K562 (cell line): ENCODE results near the gene CLIP1. TPM values are rescaled to one million over a fixed set of nuclear protein-coding genes. Genes with fewer than 3 reads are reported as not detected.

Experiments used
- ATAC-seq: fragments of 200-7000 bp; cut with Tn5 transposase; 3 replicates; pipeline ENCODE4 v1.9.1; 2020; ENCODE audit warnings: moderate library complexity
- BruUV-seq: library from RNA; stranded (reverse); fragments of 400-500 nt; replicated peaks from 2 replicates; lab custom pipeline; 2021; lab: Mats Ljungman, UMichigan
- CTCF ChIA-PET: fragments of 300-600 bp; formaldehyde crosslinking; extraction: SDS; loops from one replicate; lab custom pipeline; 2021; ENCODE audit warnings: low intra/inter-chr PET ratio; lab: Yijun Ruan, JAX
- POLR2A ChIA-PET: fragments of 300-600, 350-650 bp; sonication (Branson Sonifier 250); formaldehyde crosslinking; extraction: SDS; loops from one replicate; lab custom pipeline; 2021; ENCODE audit warnings: antibody characterized with exemption, inconsistent platforms; lab: Yijun Ruan, JAX
- DNase-seq, 4 experiments: peaks; one replicate each; pipeline versions ENCODE4 v3.0.0 to v3.0.0-alpha.2; 2011 to 2018; ENCODE audit warnings: low spot score in 3 of 4, mixed read lengths in 3 of 4; ENCODE audit errors: extremely low read depth in 1 of 4
- FAIRE-seq: peaks from 2 replicates; lab custom pipeline; 2011; peaks lifted over from hg19 to GRCh38; lab: Jason Lieb, UNC
- H2AFZ ChIP-seq: 2 replicates; pipeline ENCODE4 v1.6.0; 2011; ENCODE audit warnings: low read depth, low read length, control low read depth, inconsistent platforms
- H3K27ac ChIP-seq: fragments of 200-600 bp; 3 replicates; pipeline ENCODE4 v1.8.0; 2011; ENCODE audit warnings: low read depth, mild to moderate bottlenecking, control low read depth, inconsistent platforms, low read length, moderate library complexity, mixed read lengths; ENCODE audit errors: extremely low read depth
- H3K27me3 ChIP-seq, 2 experiments: fragments of 300-600 bp in 1 of 2; 2 replicates in 1 of 2; 3 replicates in 1 of 2; pipeline versions ENCODE4 v1.6.0 to v1.8.0; 2011; ENCODE audit warnings: inconsistent platforms in 2 of 2, low read length in 2 of 2, mild to moderate bottlenecking in 1 of 2, mixed read lengths in 1 of 2, moderate library complexity in 1 of 2; ENCODE audit not compliant: control insufficient read depth in 2 of 2, insufficient read depth in 2 of 2
- H3K36me3 ChIP-seq: fragments of 300-600 bp; 3 replicates; pipeline ENCODE4 v1.8.0; 2011; ENCODE audit warnings: mild to moderate bottlenecking, low read length, inconsistent platforms; ENCODE audit not compliant: control insufficient read depth, insufficient read depth
- H3K4me1 ChIP-seq, 2 experiments: fragments of 200-600 bp in 1 of 2; replicated peaks in 1 of 2; 2 replicates in 1 of 2; 3 replicates in 1 of 2; pipeline versions ENCODE4 v1.5.1 to v1.8.0; 2011; ENCODE audit warnings: inconsistent platforms in 2 of 2, low read length in 2 of 2, mild to moderate bottlenecking in 1 of 2, mixed read lengths in 1 of 2, moderate library complexity in 1 of 2; ENCODE audit not compliant: control insufficient read depth in 2 of 2, insufficient read depth in 2 of 2
- H3K4me2 ChIP-seq: 2 replicates; pipeline ENCODE4 v1.6.1; 2011; ENCODE audit warnings: low read length, control low read depth, inconsistent platforms, mixed read lengths; ENCODE audit not compliant: insufficient read depth
- H3K4me3 ChIP-seq: fragments of 200-600 bp; sonication (generic), shearing (Covaris generic); 2 replicates; pipeline ENCODE4 v1.5.1; 2016; ENCODE audit warnings: control low read depth, inconsistent platforms
- H3K79me2 ChIP-seq: fragments of 200-600 bp; 3 replicates; pipeline ENCODE4 v1.8.0; 2011; ENCODE audit warnings: low read length, inconsistent platforms; ENCODE audit not compliant: control insufficient read depth, insufficient read depth
- H3K9ac ChIP-seq, 2 experiments: 2 replicates each; pipeline versions ENCODE4 v1.6.0 to v1.6.1; 2011; ENCODE audit warnings: low read depth in 2 of 2, low read length in 2 of 2, control low read depth in 1 of 2, inconsistent platforms in 1 of 2, mild to moderate bottlenecking in 1 of 2, mixed read lengths in 1 of 2; ENCODE audit not compliant: insufficient read depth in 1 of 2
- H3K9me1 ChIP-seq: one replicate; pipeline ENCODE4 v1.6.0; 2011; ENCODE audit warnings: inconsistent platforms, mild to moderate bottlenecking, low read length, moderate library complexity; ENCODE audit not compliant: control insufficient read depth, insufficient read depth
- H3K9me3 ChIP-seq: replicated peaks from 2 replicates; pipeline ENCODE4 v1.5.1; 2011; ENCODE audit warnings: low read depth, low read length, inconsistent platforms; ENCODE audit not compliant: control insufficient read depth, insufficient read depth
- H4K20me1 ChIP-seq: replicated peaks from 2 replicates; pipeline ENCODE4 v1.6.1; 2011; ENCODE audit warnings: low read length, inconsistent platforms, mixed read lengths; ENCODE audit not compliant: control insufficient read depth, insufficient read depth
- ASH1L ChIP-seq: fragments of 450-650 bp; IDR thresholded peaks from 2 replicates; pipeline ENCODE4 v1.6.1; 2018; ENCODE audit warnings: borderline replicate concordance, mild to moderate bottlenecking, low read depth; ENCODE audit not compliant: partially characterized antibody
- COPS2 ChIP-seq: fragments of 450-650 bp; conservative IDR thresholded peaks from 2 replicates; pipeline ENCODE4 v1.6.1; 2016; ENCODE audit warnings: mild to moderate bottlenecking, moderate library complexity
- EZH2 ChIP-seq: IDR thresholded peaks from 2 replicates; pipeline ENCODE4 v1.6.1; 2012; ENCODE audit warnings: low read depth, mild to moderate bottlenecking, inconsistent platforms, low read length, borderline replicate concordance
- FOXM1 ChIP-seq, 2 experiments: fragments of 450-650 bp in 1 of 2; sonication (generic) in 1 of 2; formaldehyde crosslinking in 1 of 2; IDR thresholded peaks; 2 replicates each; pipeline versions ENCODE4 v1.6.1 to v1.9.0; 2017 to 2022; ENCODE audit warnings: low read depth in 2 of 2, mild to moderate bottlenecking in 2 of 2, missing genetic modification reagents in 1 of 2, moderate library complexity in 1 of 2
- HMG20A ChIP-seq: fragments of 450-650 bp; formaldehyde crosslinking; conservative IDR thresholded peaks from 2 replicates; pipeline ENCODE4 v1.4.0; 2020; ENCODE audit warnings: mild to moderate bottlenecking, mixed read lengths
- HNRNPLL ChIP-seq: fragments of 200-400 bp; formaldehyde crosslinking; IDR thresholded peaks from 2 replicates; pipeline ENCODE4 v1.6.1; 2017; ENCODE audit warnings: low read length, low read depth, mild to moderate bottlenecking; ENCODE audit not compliant: poor library complexity, severe bottlenecking
- KAT7 ChIP-seq: sonication (generic); formaldehyde crosslinking; IDR thresholded peaks from 2 replicates; pipeline ENCODE4 v1.8.0; 2022; ENCODE audit warnings: missing genetic modification reagents, mild to moderate bottlenecking, borderline replicate concordance
- NFATC3 ChIP-seq: fragments of 450-650 bp; IDR thresholded peaks from 2 replicates; pipeline ENCODE4 v1.6.1; 2017; ENCODE audit warnings: mild to moderate bottlenecking
- POLR2B ChIP-seq: fragments of 450-650 bp; IDR thresholded peaks from 2 replicates; pipeline ENCODE4 v1.6.1; 2018; ENCODE audit warnings: low read depth; ENCODE audit not compliant: partially characterized antibody
- PTBP1 ChIP-seq: fragments of 200-400 bp; formaldehyde crosslinking; IDR thresholded peaks from 2 replicates; pipeline ENCODE4 v1.6.1; 2017; ENCODE audit warnings: low read depth, low read length
- PTTG1 ChIP-seq: fragments of 450-650 bp; IDR thresholded peaks from 2 replicates; pipeline ENCODE4 v1.6.1; 2016; ENCODE audit warnings: low read depth, mild to moderate bottlenecking, missing genetic modification characterization, missing compliant biosample characterization
- SMARCA4 ChIP-seq: fragments of 450-650 bp; IDR thresholded peaks from 2 replicates; pipeline ENCODE4 v1.6.1; 2016
- XRCC4 ChIP-seq: IDR thresholded peaks from one replicate; pipeline ENCODE4 v1.6.1; 2011; ENCODE audit not compliant: insufficient read depth, insufficient read length; ENCODE audit errors: extremely low read depth
- ZBED1 ChIP-seq: IDR thresholded peaks from 2 replicates; pipeline ENCODE4 v1.6.1; 2014
- ZKSCAN3 ChIP-seq: fragments of 250-450 bp; sonication (Bioruptor Pico); IDR thresholded peaks from 2 replicates; pipeline ENCODE4 v1.4.0; 2020
- WGBS: fragments of 100-300 bp; shearing (Covaris generic); methylation state at CpG from one replicate; pipeline ENCODE4 v1.1.6; 2016; ENCODE audit warnings: low coverage, mixed read lengths; ENCODE audit not compliant: insufficient coverage; ENCODE audit errors: missing lambda C conversion rate; 5-methylcytosine and 5-hydroxymethylcytosine counted together
- in situ Hi-C: fragments of 300-500 bp; cut with MboI; formaldehyde crosslinking; loops from 4 replicates; pipeline ENCODE4 v1.15.0; 2018; ENCODE audit warnings: inconsistent platforms, mixed read lengths
- intact Hi-C: fragments of 100-400 bp; cut with micrococcal nuclease; formaldehyde crosslinking; loops from 2 replicates; pipeline ENCODE4 v1.14.2; 2022
- polyA plus RNA-seq, 8 experiments: library from polyadenylated mRNA; depleted of rRNA in 4 of 8; stranded (reverse) in 5 of 8; unstranded in 3 of 8; fragments of >200 nt; fragmentation: Nextera tagmentation in 2 of 8; fragmentation: Illumina TruSeq in 1 of 8; extraction: Ambion mirVana in 2 of 8; extraction: Trizol in 1 of 8; gene quantifications; 2 replicates each; pipeline versions ENCODE4 v1.2.1 to v1.2.3, GENCODE V29; 2011 to 2014; ENCODE audit warnings: inconsistent platforms in 1 of 8, missing spikeins in 1 of 8
- total RNA-seq, 7 experiments: library from RNA; depleted of rRNA in 6 of 7; stranded (reverse); fragments of >200 nt in 6 of 7; fragmentation: Illumina TruSeq in 2 of 7; extraction: Trizol in 2 of 7; gene quantifications; 2 replicates each; pipeline versions ENCODE4 v1.2.1 to v1.2.3, GENCODE V29; 2011 to 2021; ENCODE audit warnings: low replicate concordance in 1 of 7
- TF ChIP-seq, protein P1 (sequence below): sonication (generic); formaldehyde crosslinking; IDR thresholded peaks from 2 replicates; pipeline ENCODE4 v1.8.0; 2023; ENCODE audit warnings: mild to moderate bottlenecking, missing genetic modification reagents
- TF ChIP-seq, protein P2 (sequence below): sonication (generic); formaldehyde crosslinking; IDR thresholded peaks from 2 replicates; pipeline ENCODE4 v1.8.0; 2022; ENCODE audit warnings: missing genetic modification reagents, mild to moderate bottlenecking, moderate library complexity, borderline replicate concordance
- TF ChIP-seq, protein P3 (sequence below): fragments of 250-450 bp; sonication (Bioruptor Pico); IDR thresholded peaks from 2 replicates; pipeline ENCODE4 v1.8.0; 2022; ENCODE audit warnings: moderate library complexity, mild to moderate bottlenecking, inconsistent platforms
- TF ChIP-seq, protein P4 (sequence below): sonication (generic); formaldehyde crosslinking; IDR thresholded peaks from 2 replicates; pipeline ENCODE4 v1.8.0; 2022; ENCODE audit warnings: mild to moderate bottlenecking, missing genetic modification reagents, borderline replicate concordance

Gene CLIP1
- total and polyA plus RNA-seq, 9 of the 15 experiments (the other 6 are each of a cell fraction or from before 2014, with no cell fraction given) = 5.8 to 33.9 (median 27.6) TPM

DNA sequence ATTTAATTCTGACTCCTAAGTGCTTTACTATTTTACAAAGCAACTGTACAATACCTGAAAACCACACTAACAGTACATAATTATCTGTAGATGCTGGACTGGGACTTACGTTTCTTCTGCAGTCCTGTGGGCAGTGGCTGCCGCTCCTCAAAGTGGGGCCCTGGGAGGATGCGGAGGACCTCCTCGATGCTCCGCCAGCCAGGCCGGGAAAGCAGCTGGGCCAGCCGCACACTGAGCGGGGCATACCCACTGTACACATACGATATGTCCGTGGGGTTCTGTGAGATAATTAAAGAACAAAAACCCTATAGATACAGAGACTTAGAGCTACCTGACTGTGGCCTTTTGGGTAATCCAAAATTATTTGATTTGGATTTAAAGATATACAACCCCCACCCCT is 189.8 kb downstream of the CLIP1 start:
- Histone ChIP-seq H3K9ac (no peak overlapping the region), H3K4me2 (no peak overlapping the region), H3K27me3 (no peaks in the 10 kb centered on the region), H3K9me3 (no peaks in the 10 kb centered on the region), H3K79me2 (no peaks in the 10 kb centered on the region), H3K4me3 (no peak overlapping the region), H3K27ac (no peak overlapping the region), H3K9me1 (no peaks in the 10 kb centered on the region), H3K4me1 (no peaks in the 10 kb centered on the region), H2AFZ (no peak overlapping the region), H4K20me1 (no peaks in the 10 kb centered on the region), H3K36me3 (peaks cover 40% of the 10 kb centered on the region)
- no peak for TF ChIP-seq HMG20A (CRISPR knock-in tag)
- TF ChIP-seq FOXM1 (IDR thresholded peaks at IDR 0.05; ENCODE audit: low read depth) = no peak
- no peak for TF ChIP-seq FOXM1 (CRISPR knock-in tag; IDR thresholded peaks at IDR 0.05; ENCODE audit: low read depth)
- no peak for TF ChIP-seq EZH2
- TF ChIP-seq, protein P1, sequence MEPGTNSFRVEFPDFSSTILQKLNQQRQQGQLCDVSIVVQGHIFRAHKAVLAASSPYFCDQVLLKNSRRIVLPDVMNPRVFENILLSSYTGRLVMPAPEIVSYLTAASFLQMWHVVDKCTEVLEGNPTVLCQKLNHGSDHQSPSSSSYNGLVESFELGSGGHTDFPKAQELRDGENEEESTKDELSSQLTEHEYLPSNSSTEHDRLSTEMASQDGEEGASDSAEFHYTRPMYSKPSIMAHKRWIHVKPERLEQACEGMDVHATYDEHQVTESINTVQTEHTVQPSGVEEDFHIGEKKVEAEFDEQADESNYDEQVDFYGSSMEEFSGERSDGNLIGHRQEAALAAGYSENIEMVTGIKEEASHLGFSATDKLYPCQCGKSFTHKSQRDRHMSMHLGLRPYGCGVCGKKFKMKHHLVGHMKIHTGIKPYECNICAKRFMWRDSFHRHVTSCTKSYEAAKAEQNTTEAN (CRISPR knock-in tag) = no peak
- TF ChIP-seq, protein P2, sequence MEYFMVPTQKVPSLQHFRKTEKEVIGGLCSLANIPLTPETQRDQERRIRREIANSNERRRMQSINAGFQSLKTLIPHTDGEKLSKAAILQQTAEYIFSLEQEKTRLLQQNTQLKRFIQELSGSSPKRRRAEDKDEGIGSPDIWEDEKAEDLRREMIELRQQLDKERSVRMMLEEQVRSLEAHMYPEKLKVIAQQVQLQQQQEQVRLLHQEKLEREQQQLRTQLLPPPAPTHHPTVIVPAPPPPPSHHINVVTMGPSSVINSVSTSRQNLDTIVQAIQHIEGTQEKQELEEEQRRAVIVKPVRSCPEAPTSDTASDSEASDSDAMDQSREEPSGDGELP (CRISPR knock-in tag) = no peak
- TF ChIP-seq, protein P3, sequence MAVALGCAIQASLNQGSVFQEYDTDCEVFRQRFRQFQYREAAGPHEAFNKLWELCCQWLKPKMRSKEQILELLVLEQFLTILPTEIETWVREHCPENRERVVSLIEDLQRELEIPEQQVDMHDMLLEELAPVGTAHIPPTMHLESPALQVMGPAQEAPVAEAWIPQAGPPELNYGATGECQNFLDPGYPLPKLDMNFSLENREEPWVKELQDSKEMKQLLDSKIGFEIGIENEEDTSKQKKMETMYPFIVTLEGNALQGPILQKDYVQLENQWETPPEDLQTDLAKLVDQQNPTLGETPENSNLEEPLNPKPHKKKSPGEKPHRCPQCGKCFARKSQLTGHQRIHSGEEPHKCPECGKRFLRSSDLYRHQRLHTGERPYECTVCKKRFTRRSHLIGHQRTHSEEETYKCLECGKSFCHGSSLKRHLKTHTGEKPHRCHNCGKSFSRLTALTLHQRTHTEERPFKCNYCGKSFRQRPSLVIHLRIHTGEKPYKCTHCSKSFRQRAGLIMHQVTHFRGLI (CRISPR knock-in tag) = no peak
- TF ChIP-seq NFATC3 = no peak
- TF ChIP-seq HNRNPLL = no peak
- TF ChIP-seq ZKSCAN3 = no peak
- no peak for TF ChIP-seq SMARCA4
- TF ChIP-seq, protein P4, sequence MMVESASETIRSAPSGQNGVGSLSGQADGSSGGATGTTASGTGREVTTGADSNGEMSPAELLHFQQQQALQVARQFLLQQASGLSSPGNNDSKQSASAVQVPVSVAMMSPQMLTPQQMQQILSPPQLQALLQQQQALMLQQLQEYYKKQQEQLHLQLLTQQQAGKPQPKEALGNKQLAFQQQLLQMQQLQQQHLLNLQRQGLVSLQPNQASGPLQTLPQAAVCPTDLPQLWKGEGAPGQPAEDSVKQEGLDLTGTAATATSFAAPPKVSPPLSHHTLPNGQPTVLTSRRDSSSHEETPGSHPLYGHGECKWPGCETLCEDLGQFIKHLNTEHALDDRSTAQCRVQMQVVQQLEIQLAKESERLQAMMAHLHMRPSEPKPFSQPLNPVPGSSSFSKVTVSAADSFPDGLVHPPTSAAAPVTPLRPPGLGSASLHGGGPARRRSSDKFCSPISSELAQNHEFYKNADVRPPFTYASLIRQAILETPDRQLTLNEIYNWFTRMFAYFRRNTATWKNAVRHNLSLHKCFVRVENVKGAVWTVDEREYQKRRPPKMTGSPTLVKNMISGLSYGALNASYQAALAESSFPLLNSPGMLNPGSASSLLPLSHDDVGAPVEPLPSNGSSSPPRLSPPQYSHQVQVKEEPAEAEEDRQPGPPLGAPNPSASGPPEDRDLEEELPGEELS = no peak
- TF ChIP-seq PTBP1 = no peak
- TF ChIP-seq COPS2 = no peak
- no peak for TF ChIP-seq ZBED1
- no peak for TF ChIP-seq ASH1L
- no peak for TF ChIP-seq PTTG1 (tag)
- no peak for TF ChIP-seq KAT7 (CRISPR knock-in tag)
- TF ChIP-seq XRCC4 = no peak
- no peak for TF ChIP-seq POLR2B
- WGBS = 89% methylated on average over 10 of the region's 10 CpGs
- no TSS peak for BruUV-seq
- POLR2A ChIA-PET = interaction anchor here (1.5 kb wide), 1 partner anchor 11 kb away, joined by 3 read pairs; no protein-coding TSS in a partner anchor
- intact Hi-C loops = no loop called here
- in situ Hi-C loops = no loop called here
- CTCF ChIA-PET = no interaction called here
- ATAC-seq (no peak), DNase-seq (no peak), FAIRE-seq (no peak)
